Stimulated activated naive CD8-positive, alpha-beta T cell treated with anti-CD3 and anti-CD28 coated beads, Interleukin-15, Interleukin-2, amounts not matched to agents 100 U/mL and 50 U/mL, for 24 hours (primary cell): ENCODE data around the gene BNC2.

Experiments used
- ATAC-seq: fragments of 150-1000 bp; cut with Tn5 transposase; one replicate; pipeline ENCODE4 v1.10.0; 2021
- DNase-seq: peaks from one replicate; pipeline ENCODE4 v3.0.0; 2021

The BNC2 gene

GRCh38 chr9:16869131-16869881 lies 1.2 kb downstream of the BNC2 start:
- DNase-seq, result no peak

DNA sequence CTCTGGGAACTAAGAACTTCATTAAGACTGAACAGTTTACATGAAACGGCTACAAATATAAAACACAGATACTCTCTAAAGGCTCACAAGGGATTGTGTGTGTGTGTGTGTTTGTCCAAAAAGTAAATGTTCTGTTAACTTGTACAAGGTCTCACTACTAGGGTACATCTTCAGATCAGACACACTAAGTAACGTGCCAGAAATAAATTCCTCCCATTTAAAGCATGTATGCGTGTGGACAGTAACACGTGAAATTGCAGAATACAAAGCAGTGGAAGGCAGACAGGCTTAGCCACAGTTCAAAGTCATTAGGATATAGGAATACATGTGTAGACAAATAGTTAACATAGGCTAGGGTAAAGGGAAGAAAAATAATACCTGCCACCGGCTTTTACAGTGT lies 1.8 kb downstream of the BNC2 start:
- DNase-seq (no peak), ATAC-seq (no peak)

More at GRCh38 chr9:16869131-16869881, 1.2 kb downstream of the BNC2 start:
- no peak for ATAC-seq

DNA sequence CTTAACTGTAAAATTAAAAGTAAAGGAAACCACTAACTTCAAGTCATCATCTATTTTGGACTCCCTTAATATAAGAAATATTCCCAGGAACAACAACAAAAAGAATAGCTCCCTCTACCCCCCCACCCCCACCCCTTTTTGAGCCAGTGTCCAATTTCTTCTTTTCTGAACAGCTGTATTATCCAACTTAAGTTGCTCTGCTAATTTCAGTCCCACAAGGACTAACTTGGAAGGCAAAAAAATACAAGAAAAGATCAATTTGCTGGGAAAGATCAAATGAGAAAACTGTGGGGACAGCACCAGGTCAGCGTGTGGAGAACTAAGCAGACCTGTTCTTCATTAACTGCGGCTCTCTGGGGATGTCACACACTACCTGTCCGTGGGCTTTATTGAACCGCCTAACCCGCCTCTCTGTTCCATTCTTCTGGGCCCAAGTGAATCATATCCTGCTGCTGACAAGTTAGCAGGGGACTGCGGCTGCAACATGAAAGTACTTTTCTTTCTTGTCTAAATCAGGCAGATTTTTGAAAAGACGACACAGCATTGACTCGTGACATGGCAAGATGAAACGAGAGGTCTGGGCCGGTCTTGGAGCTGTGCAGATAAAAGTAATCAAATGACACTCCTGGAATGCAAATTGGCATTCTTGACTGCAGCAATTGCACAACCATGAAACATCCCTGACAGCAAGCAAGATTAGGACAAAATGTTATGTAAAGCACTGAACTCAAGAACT lies 2.7 kb downstream of the BNC2 start:
- DNase-seq (no peak), ATAC-seq (no peak)

DNA sequence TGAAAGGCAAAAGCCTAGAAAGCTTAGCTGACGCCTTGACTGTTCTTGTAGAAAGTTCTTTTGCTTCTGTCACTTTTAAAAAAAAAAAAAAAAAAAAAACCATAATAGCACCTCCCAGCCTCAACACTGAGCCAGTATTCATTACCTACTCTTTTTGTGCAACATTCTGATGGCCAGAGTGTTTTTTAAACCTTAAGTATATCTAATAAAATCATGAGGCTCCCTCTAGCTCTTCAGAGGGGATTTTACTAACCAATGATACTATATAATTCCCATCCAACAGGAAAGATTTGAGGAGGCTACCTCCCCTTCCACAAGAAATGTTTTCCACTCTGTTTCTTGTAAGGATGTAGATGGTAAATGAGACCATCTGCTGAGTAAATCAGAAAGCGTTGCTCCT lies 3.9 kb downstream of the BNC2 start:
- DNase-seq (no peak), ATAC-seq (no peak)

DNA sequence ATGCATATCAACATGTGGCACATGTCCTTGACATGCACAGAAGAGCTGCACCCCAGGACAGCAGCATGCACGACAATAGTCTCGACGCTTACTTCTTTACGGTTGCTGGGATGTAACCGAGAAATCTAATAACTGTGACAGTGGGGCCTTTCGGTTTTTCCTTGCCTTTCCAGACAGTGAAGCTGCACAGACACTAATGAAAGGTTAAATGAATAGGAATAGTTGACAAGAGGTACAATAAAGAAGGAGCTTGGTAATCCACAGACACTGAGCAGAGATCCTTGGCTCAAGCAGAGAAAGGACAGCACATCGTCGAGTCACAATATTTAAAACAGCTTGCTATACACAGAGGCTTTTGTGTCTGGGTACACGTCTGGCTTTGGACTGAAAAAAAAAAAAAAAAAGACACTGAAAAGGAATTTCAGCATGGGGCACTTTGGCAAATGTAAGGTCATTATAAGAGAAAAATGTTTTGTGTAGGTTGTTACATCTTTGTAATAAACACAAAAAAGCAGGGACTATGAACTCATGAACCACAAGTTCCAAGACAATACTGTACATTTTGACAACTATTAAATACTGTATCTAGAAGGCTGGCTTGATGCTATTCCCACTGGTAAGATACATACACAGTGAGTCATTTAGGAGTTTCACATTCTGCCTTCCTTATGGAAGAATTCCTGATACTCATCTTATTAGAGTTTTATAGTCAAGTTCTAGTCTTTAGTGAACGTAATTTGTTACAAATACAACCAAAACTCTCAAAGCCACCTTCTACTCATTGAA lies 5.6 kb downstream of the BNC2 start:
- DNase-seq, result no peak
- ATAC-seq, result no peak

DNA sequence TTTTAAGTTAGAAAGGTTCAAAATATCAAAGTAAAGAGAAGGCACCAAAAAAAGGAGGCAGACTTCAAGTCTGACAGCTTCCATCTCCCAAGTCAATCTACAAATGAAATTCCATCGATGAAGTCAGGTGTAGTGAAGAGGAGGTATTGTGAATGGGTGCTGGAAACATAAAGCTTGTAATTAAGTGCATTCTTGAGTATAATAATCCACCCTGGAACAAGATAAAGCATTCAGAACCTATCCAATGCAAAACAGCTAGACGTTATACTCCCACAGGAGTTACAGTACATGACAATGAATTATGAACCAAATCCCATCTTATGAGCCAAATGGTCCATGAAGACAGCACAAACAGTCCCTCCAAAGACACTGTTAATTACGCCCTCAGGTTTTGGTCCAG lies 22.3 kb downstream of the BNC2 start:
- no peak for DNase-seq

GRCh38 chr9:16846986-16847385 lies 23.5 kb downstream of the BNC2 start:
- DNase-seq, result no peak
- ATAC-seq, result no peak

More for the DNA sequence above, 22.3 kb downstream of the BNC2 start:
- ATAC-seq, result no peak

GRCh38 chr9:16846367-16846766 lies 24.1 kb downstream of the BNC2 start:
- DNase-seq (no peak), ATAC-seq (no peak)

DNA sequence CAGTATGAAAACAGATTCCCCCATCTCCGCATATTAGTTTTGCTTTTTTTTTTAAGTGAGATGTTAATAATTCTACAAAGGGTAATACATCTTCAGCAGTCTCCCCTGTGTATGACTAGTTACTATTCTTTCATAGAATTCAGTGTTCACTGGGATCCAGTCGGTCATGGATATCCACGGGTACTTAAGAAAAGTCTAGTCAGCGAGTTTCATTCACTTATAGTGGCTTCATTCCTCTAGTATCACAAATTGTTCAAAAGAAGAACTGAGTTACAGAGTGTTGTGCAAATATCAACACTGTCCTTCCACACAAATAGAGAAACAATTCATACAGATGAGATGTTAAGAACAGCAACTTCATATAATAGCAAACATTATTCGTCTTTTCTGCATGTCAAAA lies 35.7 kb downstream of the BNC2 start:
- DNase-seq (no peak), ATAC-seq (no peak)

- ATAC-seq, result no peak
Observed at GRCh38 chr9:16833296-16833835, 37.1 kb downstream of the BNC2 start.

DNA sequence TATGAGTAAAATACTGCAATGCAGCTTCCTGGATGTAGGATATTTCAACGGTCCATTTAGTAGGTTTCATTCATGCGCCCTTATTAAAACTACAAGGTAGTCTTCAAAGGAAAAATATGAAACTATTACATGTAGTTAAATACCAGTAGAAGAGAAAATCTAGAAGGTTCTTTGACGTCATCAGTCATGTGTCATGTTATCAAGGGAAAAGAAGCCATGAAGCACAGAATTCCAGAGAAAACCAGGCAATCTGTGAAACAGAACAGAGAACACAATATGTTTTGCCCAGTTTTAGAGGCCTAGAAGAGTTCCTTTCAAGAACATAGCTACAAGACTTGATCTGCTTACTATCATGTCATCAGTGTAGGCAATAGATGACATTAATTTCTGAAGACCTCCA lies 38.4 kb downstream of the BNC2 start:
- DNase-seq, result no peak
- no peak for ATAC-seq

More at GRCh38 chr9:16833296-16833835, 37.1 kb downstream of the BNC2 start:
- DNase-seq, result no peak

- ATAC-seq (no peak), DNase-seq (no peak)
Observed at GRCh38 chr9:16830806-16831205, 39.7 kb downstream of the BNC2 start.

DNA sequence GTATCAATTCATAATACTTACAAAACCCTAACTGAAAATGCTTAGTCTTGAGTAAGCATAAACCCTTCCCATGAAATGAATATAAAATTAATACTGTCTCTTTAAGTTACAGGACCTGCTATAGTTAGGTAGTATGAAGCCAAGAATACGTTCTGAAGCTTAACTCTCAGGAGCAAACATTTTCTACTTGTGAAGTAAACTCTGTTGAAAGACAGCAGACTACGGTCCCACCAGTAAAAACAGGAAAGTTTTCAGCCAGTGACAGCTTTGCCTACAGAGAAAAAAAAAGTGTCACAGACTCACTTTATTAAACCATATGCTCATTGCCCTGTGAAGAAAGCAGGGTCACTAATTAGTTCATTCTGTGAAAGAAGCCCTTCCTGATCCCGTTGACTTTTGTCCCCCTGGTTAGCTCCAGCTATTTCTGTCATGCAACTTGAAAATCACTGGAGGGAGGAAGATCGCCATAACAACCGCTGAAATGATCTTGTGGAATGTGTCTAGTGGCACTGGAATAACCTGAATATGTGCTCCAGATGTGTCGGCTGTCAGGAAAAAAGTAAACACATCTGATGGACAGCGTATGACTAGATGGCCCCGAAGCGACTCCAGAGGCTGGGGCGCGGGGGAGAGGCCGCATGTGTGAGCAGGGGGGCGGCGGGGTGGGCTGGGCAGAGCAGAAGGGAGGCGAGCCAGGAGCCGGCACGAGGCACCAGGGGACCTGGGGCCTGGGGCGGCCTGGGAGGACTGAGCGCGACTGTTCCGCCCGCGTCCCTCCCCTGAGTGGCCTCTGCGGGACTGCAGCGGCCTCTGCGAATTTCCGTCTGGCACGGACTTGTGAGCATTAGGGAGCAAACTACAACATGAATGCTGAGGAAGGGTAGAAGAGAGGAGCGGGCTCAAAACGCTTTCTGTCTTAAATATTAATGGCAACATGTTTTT lies 41.9 kb downstream of the BNC2 start:
- ATAC-seq (no peak), DNase-seq (no peak)

DNA sequence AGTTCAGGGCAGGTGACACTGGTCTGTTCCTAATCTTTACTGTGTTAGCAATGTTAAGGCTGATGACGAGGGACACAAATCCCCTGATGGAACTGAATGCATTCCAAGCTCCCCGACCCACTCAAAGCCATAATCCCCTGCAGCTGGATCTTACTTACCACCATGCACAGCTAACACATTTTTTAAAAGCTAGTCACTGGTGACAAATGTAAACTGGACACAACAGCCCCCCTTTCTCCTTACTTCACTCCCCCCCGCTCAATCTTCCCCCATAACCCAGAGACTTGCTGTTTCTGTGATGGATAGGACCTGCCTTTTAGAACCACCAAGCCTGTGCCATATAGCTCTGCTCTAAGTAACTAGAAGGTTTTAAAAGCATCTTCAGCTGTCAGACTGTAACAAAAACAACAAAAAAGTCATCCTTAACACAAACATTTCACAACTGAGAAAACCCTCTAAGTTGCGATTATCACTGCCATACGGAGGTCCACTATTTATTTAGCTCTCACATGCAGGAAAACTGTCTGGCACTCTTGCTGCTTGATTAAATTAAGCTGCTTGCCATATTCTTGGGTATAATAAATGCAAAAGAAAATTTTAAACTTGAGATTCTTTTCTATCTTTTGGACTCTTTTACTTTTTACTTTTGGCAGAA lies 44.4 kb downstream of the BNC2 start:
- no peak for DNase-seq

GRCh38 chr9:16825331-16825725 lies 45.1 kb downstream of the BNC2 start:
- ATAC-seq, result no peak
- DNase-seq, result no peak

More for the DNA sequence above, 44.4 kb downstream of the BNC2 start:
- ATAC-seq, result no peak

DNA sequence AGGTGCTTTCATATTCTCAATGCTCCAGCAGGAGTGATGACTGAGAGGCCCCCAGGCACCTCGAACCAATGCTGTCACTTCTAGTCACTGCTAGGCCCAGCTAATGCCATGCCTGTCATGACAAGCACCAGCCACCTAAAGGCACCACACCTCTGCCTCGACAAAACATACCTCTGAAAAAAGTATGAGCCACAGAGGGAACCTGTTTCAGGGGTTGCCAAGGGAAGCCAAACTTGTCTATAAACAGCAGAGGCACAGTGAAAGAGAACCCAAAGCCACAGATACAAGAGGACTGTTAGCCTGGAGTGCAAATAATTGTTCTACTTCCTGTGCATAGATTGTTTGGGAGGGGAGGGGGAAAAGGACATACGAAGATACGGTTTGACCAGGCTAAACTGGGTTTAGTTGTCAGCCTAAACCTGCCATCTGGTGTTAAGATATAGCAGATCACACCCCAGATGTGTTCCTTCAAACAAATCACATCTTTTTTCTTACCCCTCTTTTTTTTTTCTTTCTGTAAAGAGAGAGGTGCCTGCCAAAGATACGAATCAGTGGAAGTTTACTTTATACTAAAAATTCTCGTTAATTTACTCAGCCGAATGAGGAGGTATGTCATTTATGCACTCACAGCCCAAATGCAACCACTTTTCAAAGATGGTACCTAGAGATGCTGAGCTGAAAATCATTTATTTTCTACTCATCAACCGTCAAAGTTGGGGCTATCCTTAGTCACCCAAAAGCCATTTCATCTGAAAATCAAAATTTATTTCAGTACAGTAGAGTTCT lies 45.7 kb downstream of the BNC2 start:
- no peak for DNase-seq

GRCh38 chr9:16823906-16824305 lies 46.6 kb downstream of the BNC2 start:
- DNase-seq (no peak), ATAC-seq (no peak)

More for the DNA sequence above, 45.7 kb downstream of the BNC2 start:
- no peak for ATAC-seq

- no peak for ATAC-seq
Observed at GRCh38 chr9:16821344-16821743, 49.1 kb downstream of the BNC2 start.

GRCh38 chr9:16817514-16817913 lies 53.0 kb downstream of the BNC2 start:
- DNase-seq (no peak), ATAC-seq (no peak)

More at GRCh38 chr9:16821344-16821743, 49.1 kb downstream of the BNC2 start:
- no peak for DNase-seq

- ATAC-seq (no peak), DNase-seq (no peak)
Observed at GRCh38 chr9:16817002-16817401, 53.5 kb downstream of the BNC2 start.
